Loucy (cell line): ENCODE results near the gene ADM2.

Source experiments
- H2AFZ ChIP-seq: fragments of 200-600 bp; sonication (generic); 2 replicates; pipeline ENCODE4 v1.6.0; 2016; ENCODE audit warnings: antibody characterized with exemption, mild to moderate bottlenecking, low read length, moderate library complexity
- H3F3A ChIP-seq: fragments of 200-600 bp; 2 replicates; pipeline ENCODE4 v1.6.0; 2016; ENCODE audit warnings: antibody characterized with exemption, low read depth, mild to moderate bottlenecking
- H3K27me3 ChIP-seq: fragments of 200-600 bp; sonication (generic); 2 replicates; pipeline ENCODE4 v1.6.1; 2014; ENCODE audit warnings: low read length, mild to moderate bottlenecking; ENCODE audit not compliant: insufficient read depth, poor library complexity, severe bottlenecking
- H3K36me3 ChIP-seq: fragments of 200-600 bp; sonication (generic); 2 replicates; pipeline ENCODE4 v1.6.1; 2016; ENCODE audit warnings: low read length; ENCODE audit not compliant: insufficient read depth
- H3K4me1 ChIP-seq: fragments of 200-600 bp; sonication (generic); 2 replicates; pipeline ENCODE4 v1.5.1; 2014; ENCODE audit warnings: low read length, mild to moderate bottlenecking; ENCODE audit not compliant: insufficient read depth, poor library complexity, severe bottlenecking
- H3K4me2 ChIP-seq: fragments of 200-600 bp; sonication (generic); 2 replicates; pipeline ENCODE4 v1.6.0; 2014; ENCODE audit warnings: antibody characterized with exemption, low read length, low read depth, mild to moderate bottlenecking; ENCODE audit not compliant: poor library complexity, severe bottlenecking
- H3K4me3 ChIP-seq: fragments of 200-600 bp; sonication (generic); 2 replicates; pipeline ENCODE4 v1.5.1; 2014; ENCODE audit warnings: low read length, mild to moderate bottlenecking, mixed read lengths; ENCODE audit not compliant: poor library complexity, severe bottlenecking
- H3K79me2 ChIP-seq: fragments of 200-600 bp; sonication (generic); 2 replicates; pipeline ENCODE4 v1.6.1; 2014; ENCODE audit warnings: low read length; ENCODE audit not compliant: insufficient read depth
- H3K9ac ChIP-seq: fragments of 200-600 bp; sonication (generic); 2 replicates; pipeline ENCODE4 v1.6.0; 2014; ENCODE audit warnings: mild to moderate bottlenecking, low read depth, low read length, moderate library complexity; ENCODE audit not compliant: poor library complexity, severe bottlenecking
- H3K9me2 ChIP-seq: fragments of 200-600 bp; sonication (generic); replicated peaks from 2 replicates; pipeline ENCODE4 v1.6.1; 2016; ENCODE audit warnings: low read depth, low read length, mixed read lengths
- H3K9me3 ChIP-seq: fragments of 200-600 bp; sonication (generic); 2 replicates; pipeline ENCODE4 v1.6.1; 2014; ENCODE audit warnings: mild to moderate bottlenecking, antibody characterized with exemption, low read length, low read depth; ENCODE audit not compliant: insufficient read depth
- H4K20me1 ChIP-seq: fragments of 200-600 bp; sonication (generic); 2 replicates; pipeline ENCODE4 v1.6.0; 2014; ENCODE audit warnings: antibody characterized with exemption, low read length, mild to moderate bottlenecking; ENCODE audit not compliant: insufficient read depth, poor library complexity, severe bottlenecking
- EZH2phosphoT487 ChIP-seq: fragments of 200-600 bp; IDR thresholded peaks from 2 replicates; pipeline ENCODE4 v1.6.1; 2018; ENCODE audit warnings: antibody characterized with exemption, mild to moderate bottlenecking, moderate library complexity, borderline replicate concordance
- TF ChIP-seq, protein P1 (sequence below): fragments of 200-600 bp; sonication (generic); conservative IDR thresholded peaks from 2 replicates; pipeline ENCODE4 v1.5.1; 2014; ENCODE audit warnings: mild to moderate bottlenecking, antibody characterized with exemption, low read length

Gene ADM2

DNA sequence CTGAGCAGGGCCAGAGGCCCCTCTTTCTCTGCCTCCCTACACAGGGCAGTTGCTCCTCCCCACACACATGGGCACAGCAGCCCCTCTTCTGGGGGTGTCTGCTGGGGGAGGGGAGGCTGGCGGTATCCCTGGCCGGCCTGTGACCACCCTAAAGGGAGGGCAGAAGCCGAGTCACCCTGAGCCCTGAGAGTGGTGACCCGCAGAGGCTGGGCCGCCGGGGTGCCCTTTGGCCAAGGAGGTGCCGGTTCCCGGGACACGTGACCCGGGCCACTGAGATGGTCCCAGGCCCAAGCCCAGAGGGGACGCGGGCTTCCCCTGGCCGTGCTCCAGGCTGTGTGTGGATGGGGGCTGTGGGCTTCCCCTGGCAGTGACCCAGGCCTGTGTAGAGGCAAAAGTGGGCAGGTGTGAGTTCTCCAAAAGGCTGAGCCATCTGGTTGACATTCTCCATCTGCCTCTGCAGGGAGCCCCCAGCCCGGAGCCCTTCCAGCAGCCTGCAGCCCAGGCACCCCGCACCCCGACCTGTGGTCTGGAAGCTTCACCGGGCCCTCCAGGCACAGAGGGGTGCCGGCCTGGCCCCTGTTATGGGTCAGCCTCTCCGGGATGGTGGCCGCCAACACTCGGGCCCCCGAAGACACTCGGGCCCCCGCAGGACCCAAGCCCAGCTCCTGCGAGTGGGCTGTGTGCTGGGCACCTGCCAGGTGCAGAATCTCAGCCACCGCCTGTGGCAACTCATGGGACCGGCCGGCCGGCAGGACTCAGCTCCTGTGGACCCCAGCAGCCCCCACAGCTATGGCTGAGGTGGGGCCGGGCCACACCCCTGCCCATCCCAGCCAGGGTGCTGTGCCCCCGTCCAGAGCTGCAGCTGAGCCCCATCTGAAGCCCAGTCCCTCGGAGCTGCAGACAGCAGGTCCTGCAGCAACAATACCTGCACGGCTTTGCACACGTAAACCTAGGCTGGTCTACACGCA, 1.0 kb downstream of the ADM2 start:
- H3K4me3 ChIP-seq, result no peak overlapping the region
- TF ChIP-seq, protein P1, sequence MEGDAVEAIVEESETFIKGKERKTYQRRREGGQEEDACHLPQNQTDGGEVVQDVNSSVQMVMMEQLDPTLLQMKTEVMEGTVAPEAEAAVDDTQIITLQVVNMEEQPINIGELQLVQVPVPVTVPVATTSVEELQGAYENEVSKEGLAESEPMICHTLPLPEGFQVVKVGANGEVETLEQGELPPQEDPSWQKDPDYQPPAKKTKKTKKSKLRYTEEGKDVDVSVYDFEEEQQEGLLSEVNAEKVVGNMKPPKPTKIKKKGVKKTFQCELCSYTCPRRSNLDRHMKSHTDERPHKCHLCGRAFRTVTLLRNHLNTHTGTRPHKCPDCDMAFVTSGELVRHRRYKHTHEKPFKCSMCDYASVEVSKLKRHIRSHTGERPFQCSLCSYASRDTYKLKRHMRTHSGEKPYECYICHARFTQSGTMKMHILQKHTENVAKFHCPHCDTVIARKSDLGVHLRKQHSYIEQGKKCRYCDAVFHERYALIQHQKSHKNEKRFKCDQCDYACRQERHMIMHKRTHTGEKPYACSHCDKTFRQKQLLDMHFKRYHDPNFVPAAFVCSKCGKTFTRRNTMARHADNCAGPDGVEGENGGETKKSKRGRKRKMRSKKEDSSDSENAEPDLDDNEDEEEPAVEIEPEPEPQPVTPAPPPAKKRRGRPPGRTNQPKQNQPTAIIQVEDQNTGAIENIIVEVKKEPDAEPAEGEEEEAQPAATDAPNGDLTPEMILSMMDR, result no peak
- no peak for TF ChIP-seq EZH2phosphoT487

DNA sequence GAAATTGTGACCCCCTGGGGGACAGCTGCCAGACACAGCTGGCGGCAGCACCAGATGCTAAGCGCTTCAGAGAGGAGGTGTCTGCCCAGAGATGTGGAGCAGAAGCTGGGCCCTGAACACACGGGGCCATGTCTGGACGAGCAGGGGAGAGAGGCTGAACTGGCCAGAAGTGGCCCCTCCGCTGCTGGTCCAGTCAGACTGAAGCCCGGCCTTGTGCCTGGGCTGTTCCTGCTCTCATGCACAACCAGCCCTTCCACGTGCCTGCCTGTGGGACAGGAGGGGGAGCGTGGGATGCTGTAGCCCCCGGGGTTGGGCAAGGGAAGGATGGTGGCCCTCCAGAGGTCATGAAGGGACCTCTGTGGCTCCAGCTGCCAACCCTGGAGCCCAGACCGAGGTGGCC, 1.8 kb downstream of the ADM2 start:
- TF ChIP-seq, protein P1, result no peak
- TF ChIP-seq EZH2phosphoT487, result no peak
- H3F3A ChIP-seq, result no peaks in the 10 kb centered on the region

More for the DNA sequence above, 1.0 kb downstream of the ADM2 start:
- H3K79me2 ChIP-seq, result no peaks in the 10 kb centered on the region
- no peaks in the 10 kb centered on the region for H3F3A ChIP-seq
- H3K9me2 ChIP-seq, result no peaks in the 10 kb centered on the region
- H3K4me1 ChIP-seq, result peaks cover 3% of the 10 kb centered on the region
- no peak overlapping the region for H3K9ac ChIP-seq
- H2AFZ ChIP-seq, result no peak overlapping the region
- H3K9me3 ChIP-seq, result no peaks in the 10 kb centered on the region
- H3K27me3 ChIP-seq, result no peaks in the 10 kb centered on the region
- no peaks in the 10 kb centered on the region for H3K36me3 ChIP-seq
- no peaks in the 10 kb centered on the region for H4K20me1 ChIP-seq
- no peak overlapping the region for H3K4me2 ChIP-seq

DNA sequence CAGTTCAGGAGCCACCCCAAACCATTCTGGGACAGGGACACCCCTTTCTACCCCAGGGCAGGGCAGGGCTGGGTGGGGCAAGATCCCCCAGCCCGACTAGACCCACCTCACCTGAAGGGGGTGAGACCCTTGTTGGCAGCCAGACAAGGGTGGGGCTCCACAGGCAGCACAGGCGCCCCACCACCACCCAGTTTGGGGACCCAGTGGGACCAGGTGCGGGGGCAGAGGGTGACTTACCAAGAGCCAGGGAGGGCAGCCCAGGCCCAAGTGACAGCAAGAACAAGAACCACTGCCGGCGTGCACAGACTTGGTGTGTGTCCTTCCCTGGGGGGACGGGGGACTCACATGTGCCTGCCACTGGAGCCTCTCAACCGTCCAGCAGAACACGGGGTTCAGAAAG, 2.2 kb downstream of the ADM2 start:
- H3K4me1 ChIP-seq, result peaks cover 3% of the 10 kb centered on the region
- no peak overlapping the region for H3K4me2 ChIP-seq
- H3K9ac ChIP-seq, result no peak overlapping the region

More for the DNA sequence above, 1.8 kb downstream of the ADM2 start:
- Histone ChIP-seq H3K4me1 (peaks cover 3% of the 10 kb centered on the region), H3K36me3 (no peaks in the 10 kb centered on the region), H3K4me3 (no peak overlapping the region), H3K79me2 (no peaks in the 10 kb centered on the region), H3K4me2 (no peak overlapping the region), H3K9me3 (no peaks in the 10 kb centered on the region), H3K9me2 (no peaks in the 10 kb centered on the region), H3K27me3 (no peaks in the 10 kb centered on the region), H3K9ac (no peak overlapping the region), H4K20me1 (no peaks in the 10 kb centered on the region), H2AFZ (no peak overlapping the region)

More for the DNA sequence above, 2.2 kb downstream of the ADM2 start:
- H4K20me1 ChIP-seq, result no peaks in the 10 kb centered on the region
- no peak overlapping the region for H3K4me3 ChIP-seq
- TF ChIP-seq, protein P1, result no peak
- no peak for TF ChIP-seq EZH2phosphoT487
- H3K27me3 ChIP-seq, result no peaks in the 10 kb centered on the region
- no peaks in the 10 kb centered on the region for H3K9me2 ChIP-seq
- no peaks in the 10 kb centered on the region for H3K79me2 ChIP-seq
- no peaks in the 10 kb centered on the region for H3F3A ChIP-seq
- H2AFZ ChIP-seq, result no peak overlapping the region
- no peaks in the 10 kb centered on the region for H3K36me3 ChIP-seq
- no peaks in the 10 kb centered on the region for H3K9me3 ChIP-seq
